ENCODE data around the gene PUS1.

PUS1 gene

GRCh38 chr12:131990066-131990979 lies 61.2 kb downstream of the PUS1 start:
- DNase-seq (ENCODE audit: low read depth, low spot score) = peak; percentile 42

GRCh38 chr12:131990980-131991305 lies 61.9 kb downstream of the PUS1 start:
- no peak for DNase-seq (ENCODE audit: low read depth, low spot score)

GRCh38 chr12:131991816-131992430 lies 62.8 kb downstream of the PUS1 start:
- DNase-seq (ENCODE audit: low read depth, low spot score) = no peak

- DNase-seq (ENCODE audit: low read depth, low spot score) = no peak
Observed at GRCh38 chr12:131994589-131994988, 65.5 kb downstream of the PUS1 start.
